ENCODE data around the gene DPM2.

Gene DPM2

GRCh38 chr9:127943011-127943662, 5.5 kb upstream of the DPM2 start:
- Mint-ChIP-seq H3K27ac (peak overlapping the region; percentile 68), H3K4me1 (peaks cover 14% of the 10 kb centered on the region), H3K4me3 (no peak overlapping the region), H3K9me3 (no peaks in the 10 kb centered on the region), H3K27me3 (no peaks in the 10 kb centered on the region), H3K36me3 (peaks cover 12% of the 10 kb centered on the region)
- no peak for DNase-seq (ENCODE audit: low spot score in 2 of 2)
- ATAC-seq (ENCODE audit: low read depth) = peak; percentile 7

GRCh38 chr9:127942216-127943010, 4.8 kb upstream of the DPM2 start:
- Mint-ChIP-seq H3K9me3 (no peaks in the 10 kb centered on the region), H3K36me3 (peaks cover 12% of the 10 kb centered on the region), H3K4me1 (peaks cover 17% of the 10 kb centered on the region), H3K4me3 (no peak overlapping the region), H3K27ac (peak overlapping the region; percentile 30), H3K27me3 (no peaks in the 10 kb centered on the region)
- DNase-seq (ENCODE audit: low spot score in 2 of 2) = peak; percentile 59 to 67
- peak; percentile 32 for ATAC-seq (ENCODE audit: low read depth)

GRCh38 chr9:127941961-127942215, 4.2 kb upstream of the DPM2 start:
- no peaks in the 10 kb centered on the region for H3K27me3 Mint-ChIP-seq
- peaks cover 12% of the 10 kb centered on the region for H3K36me3 Mint-ChIP-seq
- ATAC-seq (ENCODE audit: low read depth) (no peak), DNase-seq (ENCODE audit: low spot score in 2 of 2) (no peak)
- H3K9me3 Mint-ChIP-seq = no peaks in the 10 kb centered on the region
- no peak overlapping the region for H3K4me3 Mint-ChIP-seq
- peaks cover 22% of the 10 kb centered on the region for H3K4me1 Mint-ChIP-seq
- H3K27ac Mint-ChIP-seq = peak overlapping the region; percentile 30

GRCh38 chr9:127941062-127941960, 3.7 kb upstream of the DPM2 start:
- Mint-ChIP-seq H3K4me3 (no peak overlapping the region), H3K4me1 (peaks cover 26% of the 10 kb centered on the region), H3K27me3 (no peaks in the 10 kb centered on the region), H3K27ac (no peak overlapping the region), H3K36me3 (peaks cover 12% of the 10 kb centered on the region), H3K9me3 (no peaks in the 10 kb centered on the region)
- no peak for ATAC-seq (ENCODE audit: low read depth)
- DNase-seq (ENCODE audit: low spot score in 2 of 2) = no peak

GRCh38 chr9:127940593-127940992, 2.9 kb upstream of the DPM2 start:
- no peak overlapping the region for H3K27ac Mint-ChIP-seq

GRCh38 chr9:127938298-127938690, 640 bp upstream of the DPM2 start:
- Mint-ChIP-seq H3K9me3 (no peaks in the 10 kb centered on the region), H3K36me3 (peaks cover 15% of the 10 kb centered on the region), H3K4me1 (peaks cover 35% of the 10 kb centered on the region), H3K27me3 (no peaks in the 10 kb centered on the region), H3K4me3 (peak overlapping the region; percentile 74), H3K27ac (peak overlapping the region; percentile 87)
- DNase-seq (ENCODE audit: low spot score in 2 of 2) (no peak), ATAC-seq (ENCODE audit: low read depth) (no peak)

More at GRCh38 chr9:127940593-127940992, 2.9 kb upstream of the DPM2 start:
- DNase-seq (ENCODE audit: low spot score in 2 of 2) (no peak), ATAC-seq (ENCODE audit: low read depth) (no peak)
- H3K4me3 Mint-ChIP-seq = no peak overlapping the region
- peaks cover 12% of the 10 kb centered on the region for H3K36me3 Mint-ChIP-seq
- no peaks in the 10 kb centered on the region for H3K9me3 Mint-ChIP-seq
- H3K27me3 Mint-ChIP-seq = no peaks in the 10 kb centered on the region
- H3K4me1 Mint-ChIP-seq = peaks cover 33% of the 10 kb centered on the region

- H3K36me3 Mint-ChIP-seq = peaks cover 12% of the 10 kb centered on the region
- H3K4me3 Mint-ChIP-seq = peak overlapping the region; percentile 96
- no peak for DNase-seq (ENCODE audit: low spot score in 2 of 2)
- peak overlapping the region; percentile 87 for H3K27ac Mint-ChIP-seq
- no peaks in the 10 kb centered on the region for H3K9me3 Mint-ChIP-seq
- H3K4me1 Mint-ChIP-seq = peaks cover 33% of the 10 kb centered on the region
- no peak for ATAC-seq (ENCODE audit: low read depth)
- H3K27me3 Mint-ChIP-seq = no peaks in the 10 kb centered on the region
Observed at GRCh38 chr9:127937056-127937387, 632 bp downstream of the DPM2 start.

- Mint-ChIP-seq H3K4me3 (peak overlapping the region; percentile 59), H3K27me3 (no peaks in the 10 kb centered on the region), H3K27ac (no peak overlapping the region), H3K4me1 (peaks cover 36% of the 10 kb centered on the region), H3K36me3 (peaks cover 9% of the 10 kb centered on the region), H3K9me3 (no peaks in the 10 kb centered on the region)
- ATAC-seq (ENCODE audit: low read depth) (no peak), DNase-seq (ENCODE audit: low spot score in 2 of 2) (no peak)
Observed at GRCh38 chr9:127936347-127936852, 1.3 kb downstream of the DPM2 start.

- H3K36me3 Mint-ChIP-seq = peaks cover 9% of the 10 kb centered on the region
- no peaks in the 10 kb centered on the region for H3K9me3 Mint-ChIP-seq
- DNase-seq (ENCODE audit: low spot score in 2 of 2) = no peak
- H3K4me1 Mint-ChIP-seq = peaks cover 41% of the 10 kb centered on the region
- ATAC-seq (ENCODE audit: low read depth) = no peak
- H3K27me3 Mint-ChIP-seq = no peaks in the 10 kb centered on the region
- H3K27ac Mint-ChIP-seq = no peak overlapping the region
- H3K4me3 Mint-ChIP-seq = peak overlapping the region; percentile 59
Observed at GRCh38 chr9:127935765-127936221, 1.9 kb downstream of the DPM2 start.

- H3K4me1 Mint-ChIP-seq = peaks cover 42% of the 10 kb centered on the region
- H3K9me3 Mint-ChIP-seq = no peaks in the 10 kb centered on the region
- H3K27me3 Mint-ChIP-seq = no peaks in the 10 kb centered on the region
- no peak overlapping the region for H3K27ac Mint-ChIP-seq
- ATAC-seq (ENCODE audit: low read depth) (no peak), DNase-seq (ENCODE audit: low spot score in 2 of 2) (no peak)
- H3K36me3 Mint-ChIP-seq = peaks cover 9% of the 10 kb centered on the region
- H3K4me3 Mint-ChIP-seq = no peak overlapping the region
Observed at GRCh38 chr9:127934986-127935385, 2.7 kb downstream of the DPM2 start.

GRCh38 chr9:127934248-127934647, 3.4 kb downstream of the DPM2 start:
- ATAC-seq (ENCODE audit: low read depth) (no peak), DNase-seq (ENCODE audit: low spot score in 2 of 2) (no peak)
- Mint-ChIP-seq H3K36me3 (peaks cover 9% of the 10 kb centered on the region), H3K9me3 (no peaks in the 10 kb centered on the region), H3K27ac (no peak overlapping the region), H3K4me1 (peaks cover 45% of the 10 kb centered on the region), H3K4me3 (peak overlapping the region; percentile 27), H3K27me3 (no peaks in the 10 kb centered on the region)

- Mint-ChIP-seq H3K9me3 (no peaks in the 10 kb centered on the region), H3K4me3 (peak overlapping the region; percentile 78), H3K27me3 (no peaks in the 10 kb centered on the region), H3K27ac (peak overlapping the region; percentile 91), H3K36me3 (peaks cover 9% of the 10 kb centered on the region), H3K4me1 (peaks cover 28% of the 10 kb centered on the region)
- DNase-seq (ENCODE audit: low spot score in 2 of 2) (peak in 1 of 2 donors; percentile 51), ATAC-seq (ENCODE audit: low read depth) (peak; percentile 65)
Observed at GRCh38 chr9:127931092-127931881, 6.4 kb downstream of the DPM2 start.

Measured in memory B cell (primary cell).